Stimulated activated CD4-positive, alpha-beta T cell treated with anti-CD3 and anti-CD28 coated beads, Interleukin-15, amount 100 ng/mL, for 48 hours (primary cell): Measurements from ENCODE around the gene SMCR8.
"Not testable (repeated sequence)": the region's sequence is repeated elsewhere in the genome, so short reads cannot be mapped to it uniquely, and the experiment has no call there.

Experiments
- DNase-seq, 2 donors: peaks; one replicate each; pipeline ENCODE4 v3.0.0-alpha.2; 2020; ENCODE audit warnings: low read depth in 2 of 2

SMCR8 gene, protein sequence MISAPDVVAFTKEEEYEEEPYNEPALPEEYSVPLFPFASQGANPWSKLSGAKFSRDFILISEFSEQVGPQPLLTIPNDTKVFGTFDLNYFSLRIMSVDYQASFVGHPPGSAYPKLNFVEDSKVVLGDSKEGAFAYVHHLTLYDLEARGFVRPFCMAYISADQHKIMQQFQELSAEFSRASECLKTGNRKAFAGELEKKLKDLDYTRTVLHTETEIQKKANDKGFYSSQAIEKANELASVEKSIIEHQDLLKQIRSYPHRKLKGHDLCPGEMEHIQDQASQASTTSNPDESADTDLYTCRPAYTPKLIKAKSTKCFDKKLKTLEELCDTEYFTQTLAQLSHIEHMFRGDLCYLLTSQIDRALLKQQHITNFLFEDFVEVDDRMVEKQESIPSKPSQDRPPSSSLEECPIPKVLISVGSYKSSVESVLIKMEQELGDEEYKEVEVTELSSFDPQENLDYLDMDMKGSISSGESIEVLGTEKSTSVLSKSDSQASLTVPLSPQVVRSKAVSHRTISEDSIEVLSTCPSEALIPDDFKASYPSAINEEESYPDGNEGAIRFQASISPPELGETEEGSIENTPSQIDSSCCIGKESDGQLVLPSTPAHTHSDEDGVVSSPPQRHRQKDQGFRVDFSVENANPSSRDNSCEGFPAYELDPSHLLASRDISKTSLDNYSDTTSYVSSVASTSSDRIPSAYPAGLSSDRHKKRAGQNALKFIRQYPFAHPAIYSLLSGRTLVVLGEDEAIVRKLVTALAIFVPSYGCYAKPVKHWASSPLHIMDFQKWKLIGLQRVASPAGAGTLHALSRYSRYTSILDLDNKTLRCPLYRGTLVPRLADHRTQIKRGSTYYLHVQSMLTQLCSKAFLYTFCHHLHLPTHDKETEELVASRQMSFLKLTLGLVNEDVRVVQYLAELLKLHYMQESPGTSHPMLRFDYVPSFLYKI

DNA sequence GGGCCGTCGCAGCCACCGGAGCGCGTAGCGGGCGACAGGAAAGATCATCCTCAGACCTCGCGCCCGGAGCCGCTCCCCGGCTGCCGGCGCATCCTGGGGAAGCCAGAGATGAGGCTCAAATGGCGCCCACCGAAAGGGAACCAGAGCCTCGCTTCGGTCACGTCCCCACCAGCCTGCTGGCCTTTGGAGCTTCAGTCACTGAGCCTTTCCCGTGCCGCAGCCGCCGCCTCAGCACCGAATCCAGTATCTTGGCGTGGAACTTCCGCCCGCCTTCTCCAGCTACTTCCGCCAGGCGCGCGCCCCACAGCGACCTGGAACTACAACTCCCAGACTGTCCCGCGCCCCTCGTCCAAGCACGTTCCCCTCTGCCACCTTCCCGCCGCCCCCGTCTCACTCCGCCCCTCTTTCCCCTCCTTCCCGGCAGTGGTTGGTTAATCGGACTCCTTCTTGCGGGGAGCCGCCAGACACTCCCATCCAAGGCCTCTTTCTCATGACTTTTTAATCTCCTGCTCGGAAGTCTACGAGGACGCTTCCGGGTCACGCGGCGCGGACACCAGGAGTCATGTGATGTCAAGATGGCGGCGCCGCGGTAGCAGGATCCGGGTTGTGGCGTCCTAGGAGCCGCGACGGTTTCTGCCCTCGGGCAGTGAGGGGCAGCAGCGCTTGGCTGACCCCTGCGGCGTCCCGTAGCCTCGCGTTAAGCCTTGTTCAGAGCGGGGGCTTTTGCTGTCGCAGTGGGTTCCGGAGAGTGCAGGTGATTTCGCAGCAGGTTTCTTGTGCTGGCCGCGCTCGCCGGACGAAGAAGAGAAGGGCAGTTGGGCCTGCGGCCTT is at the start of gene SMCR8, which contains the start of gene TOP3A:
Gene SMCR8 (plus strand): TSS at position 563 of the 831 bp plus-strand sequence. CDS start 497 bp downstream, outside the sequence.
Gene TOP3A (minus strand): TSS at position 264 of the 831 bp plus-strand sequence. CDS start 216 bp downstream, at position 48.
- peak; percentile 96 for DNase-seq

DNA sequence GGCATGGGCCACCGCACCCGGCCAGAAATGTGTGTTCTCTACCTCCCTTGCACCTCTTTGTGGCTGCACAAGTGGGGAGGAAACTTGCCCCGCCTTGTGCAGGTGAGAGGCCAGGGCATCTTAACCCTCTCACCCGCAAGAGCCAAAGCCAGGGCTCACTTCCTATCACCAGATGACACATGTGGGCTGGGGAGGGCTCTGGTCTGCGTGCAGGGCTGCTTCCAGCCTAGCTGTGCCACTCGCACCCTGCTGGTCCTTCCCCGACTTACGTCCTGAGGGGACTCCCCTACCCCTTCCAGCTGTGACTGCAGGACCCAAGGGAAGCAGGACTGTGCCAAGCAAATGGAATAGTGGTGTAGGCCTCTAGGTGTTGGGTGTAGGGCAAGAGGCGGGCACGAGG is 47.7 kb upstream of the SMCR8 start:
- no peak for DNase-seq

DNA sequence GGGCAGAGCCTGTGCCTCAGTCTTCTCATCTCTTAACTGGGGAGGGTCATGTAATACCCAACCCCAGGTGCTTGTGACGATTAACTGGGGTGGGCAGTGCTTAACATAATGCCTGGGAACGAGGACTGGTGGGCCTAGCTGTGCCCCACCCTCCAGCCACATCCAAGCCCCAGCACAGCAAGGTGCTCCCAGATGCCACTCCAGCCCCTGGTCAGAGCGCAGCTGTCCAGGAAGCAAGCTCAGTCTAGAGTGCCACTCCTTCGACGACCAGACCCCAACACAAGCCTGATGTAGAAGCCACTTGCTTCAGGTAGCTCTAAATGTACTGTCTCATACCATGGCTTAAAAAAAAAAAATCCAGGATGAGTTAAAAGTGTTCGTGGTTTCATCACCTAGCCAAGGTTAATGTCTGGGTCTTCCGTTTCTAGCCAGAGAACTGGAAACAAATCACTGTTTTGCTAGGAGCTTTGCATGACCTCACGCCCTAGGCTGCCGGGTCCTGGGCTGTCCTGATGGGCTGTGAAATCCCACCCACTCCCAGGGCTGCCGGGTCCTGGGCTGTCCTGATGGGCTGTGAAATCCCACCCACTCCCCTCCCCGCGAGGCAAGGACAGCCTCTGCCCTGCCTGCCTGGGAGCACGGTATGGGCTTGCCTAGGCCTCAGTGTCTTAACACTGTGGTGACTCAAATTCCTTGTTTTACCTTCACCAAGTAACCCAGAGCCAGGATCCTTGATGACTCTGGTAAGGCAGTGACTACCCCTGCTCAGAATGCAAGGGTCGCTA is 47.0 kb upstream of the SMCR8 start:
- DNase-seq = no peak

DNA sequence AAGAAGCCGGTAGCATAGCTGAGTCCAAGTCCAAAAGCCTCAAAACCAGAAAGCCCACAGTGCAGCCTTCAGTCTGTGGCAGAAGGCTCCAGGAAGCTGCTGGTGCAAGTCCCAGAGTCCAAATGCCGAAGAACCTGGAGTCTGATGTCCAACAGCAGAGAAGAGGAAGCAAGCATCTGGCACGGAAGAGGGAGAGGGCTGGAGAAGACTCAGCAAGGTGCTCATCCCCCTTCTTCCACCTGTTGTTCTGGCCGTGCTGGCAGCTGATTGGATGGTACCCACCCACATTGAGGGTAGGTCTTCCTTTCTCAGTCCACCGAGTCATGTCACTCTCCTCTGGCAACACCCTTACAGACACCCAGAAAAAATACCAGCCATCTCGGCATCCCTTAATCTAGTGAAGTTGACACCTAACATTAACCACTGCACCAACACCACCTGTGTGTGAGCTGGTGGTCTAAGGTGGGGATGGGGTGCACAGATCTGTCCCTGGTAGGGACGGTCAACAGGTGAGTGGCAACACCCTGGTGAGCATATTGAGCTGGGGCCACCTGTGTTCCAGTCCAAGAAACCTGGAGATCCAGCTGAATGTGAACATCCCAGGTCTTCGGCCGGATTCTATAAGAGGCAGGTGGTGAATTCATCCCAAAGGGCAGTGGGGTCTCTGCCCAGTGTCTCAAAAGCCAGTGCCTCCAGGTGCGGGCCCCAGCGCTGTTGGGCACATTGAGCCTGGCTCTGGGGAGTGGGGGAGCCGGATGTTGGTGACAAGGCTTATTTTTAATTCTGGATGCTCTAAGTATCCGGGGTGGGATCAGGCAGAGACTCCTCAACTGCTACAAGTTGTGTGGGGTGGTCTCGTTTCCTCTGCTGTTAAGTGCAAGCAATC is 44.8 kb upstream of the SMCR8 start:
- DNase-seq = no peak

DNA sequence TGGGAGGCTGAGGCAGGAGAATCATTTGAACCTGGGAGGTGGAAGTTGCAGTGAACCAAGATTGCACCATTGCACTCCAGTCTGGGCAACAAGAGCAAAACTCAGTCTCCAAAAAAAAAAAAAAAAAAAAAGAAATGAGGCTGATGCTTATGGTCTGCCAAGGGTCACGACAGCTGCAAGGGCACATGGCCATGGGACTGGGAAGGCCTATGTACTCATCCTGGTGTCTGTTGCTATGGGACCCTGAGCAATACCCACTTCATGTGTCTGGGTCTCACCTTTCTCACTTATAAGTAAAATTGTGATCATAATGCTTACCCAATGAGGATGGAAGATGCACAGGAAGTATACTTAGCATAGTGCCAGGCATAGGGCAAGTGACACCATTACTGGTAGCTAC is 38.0 kb upstream of the SMCR8 start:
- DNase-seq = no peak

DNA sequence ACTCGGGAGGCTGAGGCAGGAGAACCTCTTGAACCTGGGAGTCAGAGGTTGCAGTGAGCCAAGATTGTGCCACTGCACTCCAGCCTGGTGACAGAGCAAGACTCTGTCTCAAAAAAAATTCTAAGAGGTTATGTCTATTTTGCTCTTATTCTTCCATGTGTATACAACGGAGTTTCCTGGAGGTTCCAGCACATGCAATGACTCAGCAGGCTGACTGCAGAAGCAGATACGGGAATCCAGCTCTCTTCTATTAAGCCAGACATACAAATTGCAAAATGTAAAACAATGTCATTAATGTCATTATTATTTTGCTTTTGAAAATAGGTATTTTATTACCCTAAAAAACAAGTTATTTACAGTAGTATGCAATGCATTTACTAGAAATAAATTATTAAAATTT is 36.2 kb upstream of the SMCR8 start:
- no peak for DNase-seq

DNA sequence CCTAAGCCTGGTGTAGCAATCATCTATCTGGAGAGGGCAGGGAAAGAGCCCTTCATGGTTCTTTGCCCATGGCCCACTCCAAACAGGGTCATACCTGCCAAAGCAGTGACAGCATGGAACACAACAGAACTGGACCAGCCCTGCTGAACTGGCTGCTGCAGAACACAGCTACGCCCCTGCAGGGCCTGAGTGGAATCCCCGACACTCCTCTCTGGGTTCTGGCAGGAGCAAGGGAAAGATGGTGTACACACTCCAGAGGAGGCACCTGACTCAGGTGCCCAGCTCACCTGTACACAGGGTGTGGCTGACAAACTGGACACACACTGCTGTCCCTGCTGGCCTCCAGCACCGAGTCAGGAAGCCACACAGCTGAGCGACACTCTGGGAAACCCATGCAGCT is 34.8 kb upstream of the SMCR8 start:
- no peak for DNase-seq

DNA sequence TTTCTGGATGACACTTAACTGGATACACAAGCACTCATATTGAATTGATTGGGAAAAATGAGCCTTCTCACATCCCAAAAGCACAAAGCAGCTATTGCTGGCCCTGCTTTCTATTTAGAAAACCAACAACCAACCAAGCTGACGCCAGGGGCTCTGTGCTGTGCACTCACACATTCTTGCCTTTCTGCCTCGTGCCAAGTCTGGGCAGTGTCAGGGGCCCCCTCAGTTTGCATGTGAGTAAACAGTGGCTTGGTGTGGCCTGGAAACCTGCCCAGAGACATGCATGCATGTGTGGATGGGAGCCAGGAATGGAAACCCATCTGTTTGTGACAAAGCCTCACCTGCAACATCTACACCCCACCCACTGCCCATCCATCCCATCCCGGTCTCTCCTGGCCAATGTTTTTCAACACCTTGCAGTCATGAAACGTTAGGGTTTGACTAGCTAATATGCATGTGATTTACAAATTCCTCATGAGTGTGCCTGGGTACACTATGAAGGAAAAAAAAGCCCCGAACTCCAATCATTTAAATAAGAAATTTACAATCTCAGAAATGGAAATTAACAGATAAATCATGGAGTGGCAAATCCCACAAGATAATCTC is 34.2 kb upstream of the SMCR8 start:
- no peak for DNase-seq

DNA sequence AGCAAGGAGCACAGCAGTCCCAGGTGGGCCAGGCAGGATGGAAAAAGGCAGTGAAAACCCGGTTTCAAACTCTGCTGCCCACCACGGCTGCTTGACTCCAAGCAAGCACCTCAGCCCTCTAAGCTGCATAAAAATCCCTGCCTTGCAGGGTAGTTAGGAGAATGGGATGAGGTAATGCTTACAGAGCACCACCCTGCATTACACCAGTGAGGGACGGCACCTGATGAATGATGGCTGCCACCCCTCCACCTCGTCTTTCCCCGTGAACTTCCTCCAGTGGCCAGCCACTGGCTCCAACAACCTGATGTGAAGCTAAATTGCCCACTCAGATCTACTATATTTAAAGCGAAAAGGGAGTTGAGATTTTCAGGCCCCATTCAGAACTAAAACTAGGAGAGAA is 33.3 kb upstream of the SMCR8 start:
- DNase-seq = no peak

DNA sequence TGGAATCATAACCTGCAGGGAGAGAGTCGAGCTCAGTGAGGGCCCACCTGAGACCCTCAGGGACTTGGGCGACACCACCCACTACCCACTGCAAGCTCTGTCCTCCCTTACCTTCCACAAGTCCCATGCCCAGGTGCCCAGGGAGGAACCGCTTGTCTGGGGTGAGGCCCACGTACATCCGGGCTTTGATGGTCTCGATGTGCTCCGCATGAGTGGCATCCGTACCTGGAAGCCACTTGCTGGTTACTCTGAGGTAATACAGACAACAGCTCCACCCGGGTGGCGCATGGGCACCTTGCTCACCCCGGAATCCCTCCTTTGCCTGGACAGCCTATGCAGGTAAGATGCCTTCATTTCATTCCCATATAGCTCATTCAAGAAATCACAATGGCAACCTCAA is 29.8 kb upstream of the SMCR8 start:
- DNase-seq = no peak

DNA sequence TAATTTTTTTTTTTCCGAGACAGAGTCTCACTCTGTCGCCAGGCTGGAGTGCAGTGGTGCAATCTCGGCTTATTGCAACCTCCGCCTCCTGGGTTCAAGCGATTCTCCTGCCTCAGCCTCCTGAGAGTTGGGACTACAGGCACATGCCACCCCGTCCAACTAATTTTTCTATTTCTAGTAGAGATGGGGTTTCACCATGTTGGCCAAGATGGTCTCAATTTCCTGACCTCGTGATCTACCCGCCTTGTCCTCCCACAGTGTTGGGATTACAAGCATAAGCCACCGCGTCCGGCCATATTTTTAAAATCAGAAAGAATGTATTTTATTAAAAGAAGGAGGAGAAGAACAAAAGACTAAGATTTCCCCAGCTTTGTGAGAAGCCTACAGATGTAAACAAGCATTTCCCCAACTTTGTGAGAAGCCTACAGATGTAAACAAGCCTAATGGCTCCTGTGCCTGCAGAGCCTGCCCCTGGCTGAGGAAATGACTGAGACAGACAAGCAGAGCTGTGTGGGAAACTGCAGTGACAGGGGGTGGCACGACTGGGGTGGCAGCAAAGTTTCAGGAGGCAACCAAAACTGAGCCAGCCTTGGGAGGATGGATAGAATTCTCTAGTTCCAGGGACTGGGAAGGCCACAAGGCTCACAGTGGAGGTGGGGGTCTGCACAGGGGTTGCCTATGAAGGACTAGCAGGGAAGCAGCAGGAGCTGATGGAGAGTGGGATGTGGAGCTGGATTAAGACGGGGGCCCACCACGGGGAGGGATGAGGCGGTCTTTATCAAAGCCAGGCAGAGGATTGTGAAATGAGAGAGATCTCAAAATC is 23.2 kb upstream of the SMCR8 start:
- no peak for DNase-seq

DNA sequence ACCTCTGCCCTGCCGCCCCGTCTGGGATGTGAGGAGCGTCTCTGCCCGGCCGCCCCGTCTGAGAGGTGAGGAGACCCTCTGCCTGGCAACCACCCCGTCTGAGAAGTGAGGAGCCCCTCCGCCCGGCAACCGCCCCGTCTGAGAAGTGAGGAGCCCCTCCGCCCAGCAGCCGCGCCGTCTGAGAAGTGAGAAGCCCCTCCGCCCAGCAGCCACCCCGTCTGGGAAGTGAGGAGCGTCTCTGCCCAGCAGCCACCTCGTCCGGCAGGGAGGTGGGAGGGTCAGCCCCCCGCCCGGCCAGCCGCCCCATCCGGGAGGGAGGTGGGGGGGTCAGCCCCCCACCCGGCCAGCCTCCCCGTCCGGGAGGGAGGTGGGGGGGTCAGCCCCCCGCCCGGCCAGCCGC is 17.0 kb upstream of the SMCR8 start:
- DNase-seq = not testable (repeated sequence)

DNA sequence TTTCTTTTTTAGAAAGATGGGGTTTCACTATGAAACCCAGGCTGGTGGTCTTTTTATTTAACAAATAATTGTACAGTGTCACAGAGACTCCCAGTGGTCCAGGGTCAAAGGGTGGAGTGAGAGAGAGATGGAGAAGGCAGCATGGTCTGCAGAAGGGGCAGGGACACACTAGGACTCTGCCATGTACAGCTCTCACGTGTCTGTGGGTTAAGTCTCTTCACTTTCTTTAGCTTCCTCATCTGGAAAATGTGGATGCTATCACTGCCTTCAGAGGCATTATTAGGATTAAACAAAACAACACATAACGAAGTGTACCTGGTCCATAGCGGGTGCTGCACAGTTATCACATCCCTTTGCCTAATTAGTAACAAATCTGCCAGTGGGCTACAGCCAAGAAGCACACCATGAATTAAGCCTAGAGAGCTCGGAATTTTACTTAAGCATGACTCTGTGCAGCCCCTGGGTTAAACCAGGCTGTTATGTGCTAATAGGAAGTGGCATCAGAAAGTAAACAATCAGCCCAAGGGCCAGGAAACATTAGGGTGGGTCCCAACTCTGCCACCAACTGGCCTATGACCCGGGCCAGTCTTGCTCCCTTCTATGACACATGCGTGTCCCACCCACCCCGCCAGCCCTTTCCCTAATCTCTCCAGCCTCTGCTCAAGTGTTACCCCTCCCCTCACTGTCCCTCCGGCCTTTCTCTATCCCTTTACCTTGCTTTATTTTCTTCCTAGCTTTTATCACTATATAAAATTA is 14.2 kb upstream of the SMCR8 start:
- no peak for DNase-seq

DNA sequence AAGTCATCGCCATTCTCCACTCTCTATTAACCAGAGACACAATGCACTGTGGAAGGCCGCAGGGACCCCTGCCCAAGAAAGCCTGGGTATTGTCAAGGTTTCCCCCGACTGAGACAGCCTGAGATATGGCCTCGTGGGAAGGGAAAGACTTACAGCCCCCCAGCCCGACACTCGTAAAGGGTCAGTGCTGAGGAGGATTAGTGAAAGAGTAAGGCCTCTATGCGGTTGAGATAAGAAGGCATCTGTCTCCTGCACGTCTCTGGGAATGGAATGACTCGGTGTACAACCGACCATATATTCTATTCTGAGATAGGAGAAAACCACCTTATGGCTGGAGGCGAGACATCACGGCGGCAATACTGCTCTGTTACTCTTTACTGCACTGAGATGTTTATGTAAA is 11.9 kb upstream of the SMCR8 start:
- not testable (repeated sequence) for DNase-seq

DNA sequence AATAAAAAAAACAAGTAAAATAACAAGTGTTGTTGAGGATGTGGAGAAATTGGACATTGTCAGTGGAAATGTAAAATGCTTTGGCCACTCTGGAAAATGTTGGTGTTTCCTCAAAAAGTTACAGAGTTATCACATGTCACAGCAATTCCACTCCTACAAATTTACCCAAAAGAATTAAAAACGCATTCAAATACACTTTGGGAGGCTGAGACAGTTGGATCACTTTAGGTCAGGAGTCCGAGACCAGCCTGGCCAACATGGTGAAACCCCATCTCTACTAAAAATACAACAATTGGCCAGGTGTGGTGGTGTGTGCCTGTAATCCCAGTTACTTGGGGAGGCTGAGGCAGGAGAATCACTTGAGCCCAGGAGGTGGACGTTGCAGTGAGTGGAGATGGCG is 5.9 kb upstream of the SMCR8 start:
- no peak for DNase-seq

DNA sequence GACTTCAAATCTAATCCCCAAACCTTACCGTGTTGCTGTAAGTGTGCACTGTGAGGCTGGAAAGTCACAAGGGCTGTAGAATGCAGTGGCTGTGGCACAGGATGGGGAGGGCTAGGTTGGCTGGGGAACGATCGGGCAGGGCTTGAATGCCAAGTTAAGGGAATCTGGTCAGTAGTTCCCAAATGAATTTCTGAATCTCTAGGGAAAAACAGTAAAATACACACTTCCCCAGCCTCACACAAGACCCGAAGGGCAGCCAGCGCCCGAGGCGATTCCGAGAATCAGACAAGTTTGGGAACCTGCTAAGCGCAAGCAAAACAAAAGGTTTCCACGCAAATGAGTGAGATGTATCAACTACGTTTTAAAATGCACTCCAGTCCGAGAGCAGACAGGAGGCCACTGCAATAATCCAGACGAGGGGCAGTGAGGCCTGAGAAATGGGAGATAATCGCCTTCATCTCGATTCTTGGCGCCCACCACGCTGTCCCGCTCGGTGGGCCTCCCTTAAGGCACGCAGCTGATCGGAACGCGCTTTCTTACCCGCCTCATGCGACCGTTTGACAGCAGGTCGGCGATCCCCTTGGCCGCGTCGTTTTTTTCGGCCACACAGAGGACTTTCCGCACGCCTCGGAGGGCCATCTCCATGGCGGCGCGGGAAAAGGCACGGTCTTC is 898 bp upstream of the SMCR8 start:
- DNase-seq = no peak

DNA sequence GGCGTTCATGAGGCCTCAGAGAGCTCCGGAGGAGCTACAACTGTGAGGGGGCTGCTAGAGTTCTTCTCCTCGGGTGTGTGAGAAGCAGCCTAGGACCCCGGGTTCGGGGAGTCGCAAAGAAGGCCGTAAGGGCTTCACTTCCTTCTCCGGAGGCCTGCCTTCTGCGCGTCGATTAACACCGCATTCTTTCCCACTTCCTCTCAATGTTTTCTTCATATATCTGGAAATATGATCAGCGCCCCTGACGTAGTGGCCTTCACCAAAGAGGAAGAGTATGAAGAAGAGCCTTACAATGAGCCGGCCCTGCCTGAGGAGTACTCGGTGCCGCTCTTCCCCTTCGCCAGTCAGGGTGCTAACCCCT is 449 bp downstream of the SMCR8 start:
- DNase-seq = no peak
